ENCODE data around the gene NPAS3.

DNA sequence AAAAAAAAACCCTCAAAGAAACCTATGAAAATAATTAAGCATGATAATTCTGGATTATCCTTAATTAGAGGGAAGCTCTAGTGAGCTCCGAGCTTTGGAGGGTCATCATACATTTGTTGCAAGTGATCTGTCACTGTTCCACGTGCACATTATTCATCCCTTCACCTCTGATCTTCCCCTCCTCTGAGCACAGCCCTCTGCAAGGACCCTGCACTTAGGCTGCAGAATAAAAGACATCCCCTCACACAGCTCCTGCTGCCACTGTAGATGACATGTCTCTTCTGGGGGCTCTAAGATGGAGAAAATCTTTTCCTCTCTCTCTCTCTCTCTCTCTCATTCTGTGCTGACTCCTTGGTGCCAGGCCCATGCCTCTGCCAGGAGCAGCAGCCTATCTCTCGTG, 711.8 kb downstream of the NPAS3 start:
- TF ChIP-seq POLR2AphosphoS5 (IDR thresholded peaks at IDR 0.05; ENCODE audit: low read depth, low read length) (no peak), TAF1 (IDR thresholded peaks at IDR 0.05; ENCODE audit: borderline replicate concordance, insufficient read depth, low read length) (no peak)
- TF ChIP-seq, protein P1, sequence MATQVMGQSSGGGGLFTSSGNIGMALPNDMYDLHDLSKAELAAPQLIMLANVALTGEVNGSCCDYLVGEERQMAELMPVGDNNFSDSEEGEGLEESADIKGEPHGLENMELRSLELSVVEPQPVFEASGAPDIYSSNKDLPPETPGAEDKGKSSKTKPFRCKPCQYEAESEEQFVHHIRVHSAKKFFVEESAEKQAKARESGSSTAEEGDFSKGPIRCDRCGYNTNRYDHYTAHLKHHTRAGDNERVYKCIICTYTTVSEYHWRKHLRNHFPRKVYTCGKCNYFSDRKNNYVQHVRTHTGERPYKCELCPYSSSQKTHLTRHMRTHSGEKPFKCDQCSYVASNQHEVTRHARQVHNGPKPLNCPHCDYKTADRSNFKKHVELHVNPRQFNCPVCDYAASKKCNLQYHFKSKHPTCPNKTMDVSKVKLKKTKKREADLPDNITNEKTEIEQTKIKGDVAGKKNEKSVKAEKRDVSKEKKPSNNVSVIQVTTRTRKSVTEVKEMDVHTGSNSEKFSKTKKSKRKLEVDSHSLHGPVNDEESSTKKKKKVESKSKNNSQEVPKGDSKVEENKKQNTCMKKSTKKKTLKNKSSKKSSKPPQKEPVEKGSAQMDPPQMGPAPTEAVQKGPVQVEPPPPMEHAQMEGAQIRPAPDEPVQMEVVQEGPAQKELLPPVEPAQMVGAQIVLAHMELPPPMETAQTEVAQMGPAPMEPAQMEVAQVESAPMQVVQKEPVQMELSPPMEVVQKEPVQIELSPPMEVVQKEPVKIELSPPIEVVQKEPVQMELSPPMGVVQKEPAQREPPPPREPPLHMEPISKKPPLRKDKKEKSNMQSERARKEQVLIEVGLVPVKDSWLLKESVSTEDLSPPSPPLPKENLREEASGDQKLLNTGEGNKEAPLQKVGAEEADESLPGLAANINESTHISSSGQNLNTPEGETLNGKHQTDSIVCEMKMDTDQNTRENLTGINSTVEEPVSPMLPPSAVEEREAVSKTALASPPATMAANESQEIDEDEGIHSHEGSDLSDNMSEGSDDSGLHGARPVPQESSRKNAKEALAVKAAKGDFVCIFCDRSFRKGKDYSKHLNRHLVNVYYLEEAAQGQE (IDR thresholded peaks at IDR 0.05; ENCODE audit: insufficient read depth in 1 of 2, low read depth in 2 of 2, low read length in 2 of 2) = no peak

Measured in PFSK-1 (cell line).